Retina (tissue), 1 donor: ENCODE results near the gene PGAP3.
A peak's percentile ranks its signal among the peaks of the same experiment; 100 is the strongest.

Experiments
- DNase-seq: peaks from one replicate; pipeline ENCODE4 v3.0.0-alpha.2; 2016

Gene PGAP3

DNA sequence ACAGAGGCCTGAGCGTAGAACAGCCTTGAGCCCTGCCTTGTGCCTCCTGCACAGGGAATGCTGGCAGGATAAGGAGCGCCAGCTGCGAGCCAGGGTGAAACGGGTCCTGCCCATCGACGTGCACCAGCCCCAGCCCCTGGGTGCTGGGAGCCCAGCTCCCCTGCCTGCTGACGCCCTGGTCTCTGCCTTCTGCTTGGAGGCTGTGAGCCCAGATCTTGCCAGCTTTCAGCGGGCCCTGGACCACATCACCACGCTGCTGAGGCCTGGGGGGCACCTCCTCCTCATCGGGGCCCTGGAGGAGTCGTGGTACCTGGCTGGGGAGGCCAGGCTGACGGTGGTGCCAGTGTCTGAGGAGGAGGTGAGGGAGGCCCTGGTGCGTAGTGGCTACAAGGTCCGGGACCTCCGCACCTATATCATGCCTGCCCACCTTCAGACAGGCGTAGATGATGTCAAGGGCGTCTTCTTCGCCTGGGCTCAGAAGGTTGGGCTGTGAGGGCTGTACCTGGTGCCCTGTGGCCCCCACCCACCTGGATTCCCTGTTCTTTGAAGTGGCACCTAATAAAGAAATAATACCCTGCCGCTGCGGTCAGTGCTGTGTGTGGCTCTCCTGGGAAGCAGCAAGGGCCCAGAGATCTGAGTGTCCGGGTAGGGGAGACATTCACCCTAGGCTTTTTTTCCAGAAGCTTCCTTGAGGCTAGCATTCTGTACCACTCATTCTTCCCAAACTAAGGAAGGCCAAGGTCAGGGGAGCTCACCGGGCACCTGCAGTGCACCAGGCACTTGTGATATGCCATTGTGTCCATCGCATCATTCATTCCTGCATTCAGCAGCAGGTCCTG is 17.7 kb downstream of the PGAP3 start:
- no peak for DNase-seq

DNA sequence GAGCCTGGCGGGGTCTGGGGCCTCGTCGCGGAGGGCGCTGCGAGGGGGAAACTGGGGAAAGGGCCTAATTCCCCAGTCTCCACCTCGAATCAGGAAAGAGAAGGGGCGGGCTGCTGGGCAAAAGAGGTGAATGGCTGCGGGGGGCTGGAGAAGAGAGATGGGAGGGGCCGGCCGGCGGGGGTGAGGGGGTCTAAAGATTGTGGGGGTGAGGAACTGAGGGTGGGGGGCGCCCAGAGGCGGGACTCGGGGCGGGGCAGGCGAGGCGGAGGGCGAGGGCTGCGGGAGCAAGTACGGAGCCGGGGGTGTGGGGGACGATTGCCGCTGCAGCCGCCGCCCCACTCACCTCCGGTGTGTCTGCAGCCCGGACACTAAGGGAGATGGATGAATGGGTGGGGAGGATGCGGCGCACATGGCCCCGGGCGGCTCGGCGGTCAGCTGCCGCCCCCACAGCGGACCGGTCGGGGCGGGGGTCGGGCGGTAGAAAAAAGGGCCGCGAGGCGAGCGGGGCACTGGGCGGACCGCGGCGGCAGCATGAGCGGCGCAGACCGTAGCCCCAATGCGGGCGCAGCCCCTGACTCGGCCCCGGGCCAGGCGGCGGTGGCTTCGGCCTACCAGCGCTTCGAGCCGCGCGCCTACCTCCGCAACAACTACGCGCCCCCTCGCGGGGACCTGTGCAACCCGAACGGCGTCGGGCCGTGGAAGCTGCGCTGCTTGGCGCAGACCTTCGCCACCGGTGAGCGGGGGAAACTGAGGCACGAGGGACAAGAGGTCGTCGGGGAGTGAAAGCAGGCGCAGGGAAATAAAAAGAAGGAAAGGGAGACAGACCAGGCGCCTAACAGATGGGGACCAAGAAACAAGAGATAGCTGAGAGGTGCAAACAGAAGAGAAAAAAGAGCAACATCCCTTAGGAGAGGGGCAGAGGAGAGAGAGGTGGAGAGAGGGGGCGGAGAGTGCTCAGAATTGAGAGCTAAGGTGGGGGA is 19.6 kb downstream of the PGAP3 start, which contains the start of gene PNMT:
Gene PNMT (plus strand): TSS at position 509 of the 980 bp plus-strand sequence. CDS start 23 bp downstream, at position 532.
- DNase-seq: peak; percentile 82

GRCh38 chr17:39667262-39667944 is 20.5 kb downstream of the PGAP3 start:
- peak; percentile 57 for DNase-seq

DNA sequence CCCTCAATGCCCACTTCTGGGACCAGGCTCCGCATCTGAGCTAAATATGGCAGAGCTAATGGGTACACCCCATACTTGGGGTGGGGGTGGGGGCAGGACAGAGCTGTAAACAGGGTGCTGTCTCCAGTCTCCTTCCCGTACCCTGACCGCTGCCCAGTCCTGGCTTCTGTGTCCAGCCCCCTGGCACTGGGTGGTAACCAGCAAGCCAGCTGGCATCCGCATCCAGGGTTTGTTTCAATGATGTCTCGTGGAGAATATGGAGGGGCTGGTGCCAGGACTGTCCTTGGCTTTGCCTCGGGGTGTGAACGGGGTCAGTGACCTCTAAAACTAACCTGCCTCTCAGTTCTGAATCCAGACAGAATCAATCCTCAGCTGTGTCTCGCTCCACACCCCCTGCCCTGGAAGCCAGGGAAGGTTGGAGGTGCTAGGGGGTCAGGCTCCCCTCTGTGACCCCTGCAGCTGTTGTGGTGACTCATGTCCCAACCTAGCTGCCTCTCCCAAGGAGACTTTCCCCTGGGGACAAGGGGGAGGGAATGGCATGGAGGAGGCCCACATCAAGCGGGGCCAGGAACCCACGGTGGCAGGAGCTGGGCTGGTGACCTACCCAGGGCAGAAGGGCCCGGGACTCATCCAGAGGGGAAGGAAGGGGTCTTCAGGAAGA is 21.1 kb downstream of the PGAP3 start:
- peak; percentile 47 for DNase-seq

DNA sequence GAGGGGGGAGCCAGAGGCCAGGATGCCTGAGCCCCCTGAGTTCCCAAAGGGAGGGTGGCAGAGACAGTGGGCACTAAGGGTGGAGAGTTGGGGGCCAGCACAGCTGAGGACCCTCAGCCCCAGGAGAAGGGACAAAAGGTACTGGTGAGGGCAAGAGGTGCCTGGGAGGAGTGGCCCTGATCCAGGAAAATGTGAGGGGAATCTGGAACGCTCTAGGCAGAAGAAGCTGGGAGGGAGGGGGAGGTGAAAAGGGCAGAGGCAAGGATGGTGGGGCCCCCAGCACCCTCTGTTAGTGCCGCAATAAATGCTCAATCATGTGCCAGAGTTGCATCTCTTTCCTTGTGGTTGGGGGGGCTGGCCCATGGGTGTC is 21.6 kb downstream of the PGAP3 start:
- no peak for DNase-seq

DNA sequence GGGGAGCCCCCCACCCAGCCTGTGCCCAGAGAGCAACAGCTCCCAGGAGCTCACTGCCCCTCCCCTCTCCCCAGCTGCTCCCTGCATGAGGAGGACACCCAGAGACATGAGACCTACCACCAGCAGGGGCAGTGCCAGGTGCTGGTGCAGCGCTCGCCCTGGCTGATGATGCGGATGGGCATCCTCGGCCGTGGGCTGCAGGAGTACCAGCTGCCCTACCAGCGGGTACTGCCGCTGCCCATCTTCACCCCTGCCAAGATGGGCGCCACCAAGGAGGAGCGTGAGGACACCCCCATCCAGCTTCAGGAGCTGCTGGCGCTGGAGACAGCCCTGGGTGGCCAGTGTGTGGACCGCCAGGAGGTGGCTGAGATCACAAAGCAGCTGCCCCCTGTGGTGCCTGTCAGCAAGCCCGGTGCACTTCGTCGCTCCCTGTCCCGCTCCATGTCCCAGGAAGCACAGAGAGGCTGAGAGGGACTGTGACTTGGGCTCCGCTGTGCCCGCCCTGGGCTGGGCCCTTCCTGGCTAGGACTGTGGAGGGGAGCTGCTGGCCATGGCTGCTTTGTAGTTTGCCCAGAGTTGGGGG is 22.1 kb downstream of the PGAP3 start:
- peak; percentile 51 for DNase-seq

DNA sequence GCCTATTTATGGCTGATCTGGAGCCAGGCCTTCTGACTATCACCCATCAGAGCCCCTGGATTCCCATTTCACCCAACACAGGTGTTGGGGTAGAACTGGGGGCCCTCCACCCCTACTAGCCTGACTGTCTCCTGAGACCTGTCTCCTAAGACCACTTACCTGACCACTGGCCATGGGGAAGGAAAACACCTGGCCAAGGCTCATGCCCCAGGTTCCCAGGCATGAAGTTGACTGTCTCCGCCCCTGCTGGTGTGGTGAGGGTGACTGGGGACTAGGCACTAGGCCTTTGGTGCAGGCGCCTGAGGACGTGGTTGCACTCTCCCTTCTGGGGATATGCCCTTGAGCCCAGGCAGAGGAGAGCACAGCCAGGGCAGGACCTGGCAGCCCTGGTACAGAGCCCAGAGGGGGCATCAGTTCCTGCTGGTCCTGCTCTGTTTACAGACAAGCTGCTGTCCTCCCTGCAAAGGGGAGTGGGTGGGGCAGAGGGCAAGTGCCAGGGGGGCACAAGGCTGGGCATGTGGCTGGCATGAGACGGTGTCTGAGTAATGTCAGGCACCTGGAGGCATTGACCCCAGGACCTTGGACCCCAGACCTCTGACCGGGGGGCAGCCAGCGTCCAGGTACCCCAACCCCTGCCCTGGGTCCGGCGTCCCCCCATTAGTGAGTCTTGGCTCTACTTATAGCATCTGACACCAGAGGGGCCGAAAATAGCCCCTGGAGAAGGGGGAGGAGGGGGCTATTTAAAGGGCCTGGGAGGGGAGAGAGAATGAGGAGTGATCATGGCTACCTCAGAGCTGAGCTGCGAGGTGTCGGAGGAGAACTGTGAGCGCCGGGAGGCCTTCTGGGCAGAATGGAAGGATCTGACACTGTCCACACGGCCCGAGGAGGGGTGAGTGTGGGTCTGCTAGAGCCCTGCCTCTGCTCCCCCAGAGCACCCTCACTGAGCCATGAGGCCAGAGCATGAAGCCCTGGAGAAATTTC is 23.0 kb downstream of the PGAP3 start, which contains the start of gene TCAP:
Gene TCAP (plus strand): TSS at position 769 of the 981 bp plus-strand sequence. CDS start 11 bp downstream, at position 780.
- no peak for DNase-seq

- no peak for DNase-seq
Measured at GRCh38 chr17:39663688-39664580, 23.9 kb downstream of the PGAP3 start.

- DNase-seq: no peak
Measured at GRCh38 chr17:39663340-39663687, 24.5 kb downstream of the PGAP3 start.

GRCh38 chr17:39662551-39663339 is 25.1 kb downstream of the PGAP3 start:
- no peak for DNase-seq

DNA sequence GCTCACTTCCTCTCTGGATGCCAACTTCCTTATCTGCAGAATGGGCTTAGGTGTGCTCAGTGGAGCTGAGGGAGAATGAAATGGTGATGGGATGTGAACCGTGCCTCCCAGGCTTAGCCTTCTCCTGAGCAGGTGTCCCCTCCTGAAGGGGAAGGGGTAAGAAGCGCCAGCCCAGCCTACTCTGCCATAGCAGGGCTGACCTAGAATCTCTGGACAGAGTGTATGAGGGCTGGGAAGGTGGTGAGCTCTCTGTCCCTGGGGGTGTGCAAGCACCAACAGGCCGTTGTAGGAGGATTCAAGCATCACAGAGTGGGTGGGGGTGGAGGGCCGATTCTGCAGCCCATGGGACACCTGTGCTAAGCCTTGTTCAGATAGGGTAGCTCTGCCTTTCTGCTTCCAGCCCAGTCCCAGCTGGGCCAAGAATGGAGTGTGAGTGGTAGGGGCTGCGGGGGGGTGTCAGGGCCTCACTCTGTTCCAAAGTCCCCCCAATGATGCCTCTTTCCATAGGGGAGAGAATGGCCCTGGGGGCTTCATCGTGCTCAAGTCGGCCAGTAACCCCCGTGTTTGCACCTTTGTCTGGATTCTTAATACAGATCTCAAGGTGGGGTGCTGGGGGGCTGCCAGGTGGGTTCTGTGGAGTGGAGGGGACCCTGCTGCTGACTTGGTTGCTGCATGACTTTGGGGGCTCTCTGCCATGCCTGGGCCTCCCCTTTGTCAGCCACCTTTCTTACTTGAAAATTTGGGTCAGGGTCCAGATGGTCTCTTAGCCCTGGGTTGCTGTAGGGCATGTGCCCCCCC is 25.9 kb downstream of the PGAP3 start:
- DNase-seq: no peak

- no peak for DNase-seq
Measured at GRCh38 chr17:39660397-39661385, 27.2 kb downstream of the PGAP3 start.

DNA sequence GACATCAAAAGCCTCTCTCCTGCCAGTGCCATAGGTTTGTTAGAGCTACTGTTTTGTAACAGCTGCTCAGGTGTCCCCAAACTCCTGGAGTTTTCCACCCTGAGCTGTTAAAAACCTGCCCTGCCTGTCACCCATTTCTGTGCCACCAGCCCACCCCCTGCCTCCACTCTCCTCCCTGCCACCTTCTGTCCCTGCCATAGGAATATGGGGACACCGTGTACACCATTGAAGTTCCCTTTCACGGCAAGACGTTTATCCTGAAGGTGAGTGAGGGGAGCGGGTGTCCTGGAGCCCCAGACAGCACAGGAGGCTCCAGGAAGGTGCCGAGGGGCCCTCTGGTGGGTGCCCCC is 27.9 kb downstream of the PGAP3 start:
- no peak for DNase-seq

DNA sequence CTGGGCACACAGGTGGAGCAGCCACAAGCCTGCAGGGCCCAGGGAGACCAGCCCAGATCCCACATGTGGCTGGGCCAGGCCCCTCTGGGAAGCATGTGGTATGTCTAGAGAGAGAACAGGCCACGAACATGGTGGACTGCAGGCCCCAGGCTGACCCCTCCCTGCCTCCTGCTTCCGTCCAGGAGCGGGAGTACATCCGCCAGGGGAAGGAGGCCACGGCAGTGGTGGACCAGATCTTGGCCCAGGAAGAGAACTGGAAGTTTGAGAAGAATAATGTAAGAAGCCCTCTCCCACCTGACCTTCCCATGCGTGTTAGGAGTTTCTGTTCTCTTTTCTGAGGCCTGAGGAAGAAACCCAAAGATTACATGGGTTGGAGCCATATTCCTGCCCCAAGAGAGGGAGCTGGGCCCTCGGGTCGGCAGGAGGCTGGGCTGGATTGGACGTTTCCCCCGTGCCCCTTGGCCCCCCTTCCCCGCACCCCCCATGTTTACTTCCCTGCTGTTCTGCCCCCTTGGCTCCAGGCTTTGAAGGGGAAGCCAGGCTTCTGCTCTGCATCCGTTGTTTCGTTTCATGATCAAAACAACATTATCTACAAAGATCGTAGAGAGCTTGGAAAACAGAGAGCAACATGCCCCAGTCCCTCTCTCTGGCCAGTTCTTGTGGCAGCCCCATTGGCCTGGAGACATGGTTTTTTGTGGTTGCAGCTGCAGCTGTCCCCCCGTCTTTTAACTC is 28.4 kb downstream of the PGAP3 start:
- DNase-seq: no peak

GRCh38 chr17:39658760-39659159 is 29.1 kb downstream of the PGAP3 start:
- no peak for DNase-seq

DNA sequence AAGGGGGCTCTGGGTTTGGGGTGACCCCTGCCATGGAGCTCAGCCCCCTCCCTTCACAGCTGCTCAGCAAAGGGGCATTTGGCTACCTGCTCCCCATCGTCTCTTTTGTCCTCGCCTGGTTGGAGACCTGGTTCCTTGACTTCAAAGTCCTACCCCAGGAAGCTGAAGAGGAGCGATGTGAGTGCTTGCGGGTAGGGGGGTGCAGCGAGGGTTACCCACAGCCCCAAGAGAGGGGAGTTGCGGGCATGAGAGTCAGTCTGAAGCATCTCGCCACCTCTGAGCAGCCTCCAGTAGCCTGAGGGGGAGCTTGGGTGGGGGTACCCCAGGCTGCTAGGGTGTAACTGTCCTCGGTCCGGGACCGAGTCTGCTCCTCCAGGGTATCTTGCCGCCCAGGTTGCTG is 29.5 kb downstream of the PGAP3 start:
- no peak for DNase-seq
